ENCODE measurements around the gene PDE11A.

Gene PDE11A

DNA sequence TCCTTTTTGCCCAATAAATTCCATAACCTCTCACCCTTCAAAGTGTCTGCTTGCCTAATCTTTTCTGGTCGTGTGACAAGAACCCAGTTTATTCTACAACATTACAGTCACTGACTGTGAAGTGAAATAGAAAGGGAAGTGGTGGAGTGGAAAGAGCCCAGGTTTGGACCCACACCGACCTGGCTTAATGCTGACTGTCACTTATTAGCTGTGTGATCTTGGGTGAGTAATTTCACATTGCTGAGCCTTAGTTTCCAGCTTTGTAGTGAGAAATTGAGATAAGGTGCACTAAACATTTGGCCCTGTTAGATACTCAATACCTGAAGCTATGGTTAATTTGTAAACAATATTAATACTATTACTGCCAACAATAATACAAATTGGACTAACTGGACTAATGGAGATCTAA is 388.9 kb downstream of the PDE11A start:
- DNase-seq = no peak

DNA sequence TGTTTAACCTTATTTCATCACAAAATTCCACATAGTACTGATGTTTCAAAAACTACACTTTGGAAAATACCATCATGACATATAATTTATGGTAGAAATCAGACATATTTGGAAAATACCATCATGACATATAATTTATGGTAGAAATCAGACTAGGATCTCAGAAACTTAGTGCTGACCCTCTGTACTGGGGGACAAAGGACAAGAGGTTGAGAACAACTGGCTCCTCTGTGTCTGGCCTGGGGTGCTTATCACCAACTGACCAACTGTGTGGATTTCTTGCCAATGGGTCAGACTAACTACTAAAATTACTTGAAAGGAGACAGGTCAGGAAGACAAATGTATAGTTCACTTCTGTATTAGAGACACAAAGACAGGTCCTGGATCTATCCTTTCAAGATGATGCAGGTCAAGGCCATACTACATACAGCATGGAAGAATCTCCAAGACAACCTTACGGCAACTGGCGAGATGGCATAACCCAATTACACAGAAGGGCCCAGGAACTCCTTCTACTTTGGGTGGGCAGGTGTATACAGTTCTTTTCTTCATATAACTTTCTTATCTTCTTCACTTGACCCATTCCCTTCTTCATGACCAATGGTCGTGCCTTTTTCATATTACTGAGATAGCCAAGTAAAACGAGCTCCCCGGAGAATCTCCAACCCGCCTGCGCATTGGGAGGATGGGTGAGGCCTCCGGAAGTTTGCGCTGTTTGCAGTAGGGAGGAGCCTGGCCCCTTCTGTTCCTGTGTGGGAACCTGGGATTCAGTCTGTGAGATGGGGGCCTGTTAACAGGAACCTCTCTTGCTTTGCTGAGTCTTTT is 389.5 kb downstream of the PDE11A start:
- DNase-seq = no peak

DNA sequence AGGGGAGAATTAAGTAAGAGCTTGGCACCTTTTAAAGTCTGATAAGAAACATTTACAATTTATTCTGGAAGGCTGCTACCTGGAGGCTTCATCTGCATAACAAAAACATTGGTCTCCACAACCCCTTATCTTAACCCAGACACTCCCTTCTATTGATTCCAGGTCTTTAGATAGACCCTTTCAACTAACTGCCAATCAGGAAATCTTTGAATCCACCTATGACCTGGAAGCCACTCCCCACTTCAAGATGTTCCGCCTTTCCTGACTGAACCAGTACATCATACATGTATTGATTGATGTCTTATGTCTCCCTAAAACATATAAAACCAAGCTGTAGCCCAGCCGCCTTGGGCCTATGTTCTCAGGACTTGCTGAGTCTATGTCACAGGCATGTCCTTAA is 390.6 kb downstream of the PDE11A start:
- DNase-seq = no peak

DNA sequence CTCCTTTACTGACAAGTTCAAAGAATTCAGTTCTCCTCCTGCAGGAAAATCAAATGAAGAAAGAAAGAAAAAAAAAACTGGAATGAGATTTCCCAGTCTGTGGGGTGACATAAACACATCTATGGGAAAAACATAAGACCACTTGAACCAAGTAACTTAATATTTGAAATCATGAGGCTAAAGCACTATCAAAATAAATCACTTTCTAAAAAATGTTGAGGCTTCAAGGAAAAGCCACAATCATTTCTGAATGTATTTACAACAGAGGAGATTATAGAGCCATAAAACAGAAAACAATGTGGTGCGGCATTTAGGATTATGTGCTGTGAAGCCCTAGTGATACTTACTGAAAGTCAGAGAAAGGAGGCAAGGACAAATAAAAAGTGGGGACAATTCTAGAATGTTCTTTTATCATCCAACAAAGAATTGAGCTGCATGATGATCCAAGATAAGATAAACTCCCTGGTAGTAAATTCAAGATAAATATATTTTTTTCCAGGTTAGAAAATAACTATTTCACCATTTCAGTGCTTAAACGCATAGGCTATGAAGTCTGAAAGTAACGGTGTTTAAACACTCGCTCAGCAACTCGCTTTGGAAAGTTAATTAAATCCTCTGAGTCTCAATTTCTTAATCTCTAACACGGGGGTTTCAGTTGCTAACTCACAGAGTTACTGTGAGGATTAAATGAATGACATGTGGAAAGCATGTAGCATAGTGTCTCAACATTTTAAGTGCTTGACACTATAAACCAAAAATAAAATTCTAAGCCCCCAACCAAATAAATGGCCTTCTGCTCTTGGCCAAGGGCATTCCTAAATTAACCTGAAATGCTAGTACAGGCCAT is 391.5 kb downstream of the PDE11A start:
- no peak for DNase-seq

DNA sequence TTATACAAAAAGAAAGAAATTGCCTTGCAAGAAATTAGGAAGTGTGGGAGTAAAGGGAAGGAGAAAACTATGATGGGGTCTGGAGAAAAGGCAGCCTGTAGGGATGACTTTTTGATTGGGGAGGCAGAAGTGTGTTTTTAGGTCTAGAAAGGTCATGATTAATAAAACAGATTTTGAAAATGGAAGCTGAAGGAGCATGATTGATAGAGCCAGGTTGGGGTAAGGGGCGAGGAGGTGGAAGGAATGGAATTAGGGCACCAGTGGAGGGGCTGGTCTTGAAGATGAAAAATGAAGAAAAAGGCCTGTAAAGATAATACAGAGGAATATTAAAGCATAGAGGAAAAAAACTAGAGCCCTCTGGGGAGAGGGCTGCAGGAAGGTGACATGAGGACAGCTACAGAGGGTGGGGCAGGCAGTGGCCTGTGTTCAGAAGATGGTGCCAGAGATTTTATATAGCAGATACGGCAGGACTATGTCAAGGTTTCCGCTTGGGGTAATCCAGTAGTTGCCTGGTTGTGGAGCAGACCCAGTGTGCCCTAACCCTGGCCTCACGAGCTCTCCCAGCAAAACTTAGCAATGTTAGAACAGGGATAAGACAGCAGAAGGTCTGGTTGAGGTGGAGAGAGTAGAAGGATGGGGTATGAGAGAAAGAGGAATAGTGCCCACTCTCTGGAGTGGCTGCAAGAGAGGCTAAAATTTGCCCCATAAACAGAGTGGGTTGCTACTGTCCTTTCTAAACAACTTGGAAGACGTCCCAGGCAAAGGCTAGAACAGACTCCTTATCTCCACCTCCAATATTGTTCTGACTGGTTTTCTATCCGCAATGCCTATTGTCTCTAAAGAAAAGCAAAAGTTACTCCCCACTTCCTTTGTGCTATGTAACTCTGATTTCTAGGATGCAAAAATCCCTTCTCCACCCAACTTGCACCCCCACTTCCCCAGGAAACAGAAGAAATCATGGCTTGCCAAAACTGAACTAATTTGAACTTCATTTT is 392.7 kb downstream of the PDE11A start:
- DNase-seq = no peak

DNA sequence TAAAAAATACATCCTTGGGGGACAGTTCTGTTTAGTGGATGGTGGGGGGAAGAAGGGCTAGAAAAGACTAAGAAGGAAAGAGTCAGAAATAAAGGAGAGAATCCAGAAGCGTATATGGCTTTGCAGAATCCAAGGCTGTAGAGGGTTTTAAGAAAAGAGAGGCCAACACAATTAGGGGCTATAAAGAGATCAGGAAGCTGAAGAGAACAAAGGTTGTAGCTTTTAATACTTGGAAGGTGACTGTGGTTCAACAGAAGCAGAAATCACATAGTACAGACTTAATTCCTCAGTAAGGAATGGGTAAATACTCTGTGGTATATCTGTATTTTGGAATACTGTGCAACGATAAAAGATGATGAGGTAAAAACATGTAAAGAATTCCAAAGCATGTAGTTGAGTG is 393.6 kb downstream of the PDE11A start:
- no peak for DNase-seq

DNA sequence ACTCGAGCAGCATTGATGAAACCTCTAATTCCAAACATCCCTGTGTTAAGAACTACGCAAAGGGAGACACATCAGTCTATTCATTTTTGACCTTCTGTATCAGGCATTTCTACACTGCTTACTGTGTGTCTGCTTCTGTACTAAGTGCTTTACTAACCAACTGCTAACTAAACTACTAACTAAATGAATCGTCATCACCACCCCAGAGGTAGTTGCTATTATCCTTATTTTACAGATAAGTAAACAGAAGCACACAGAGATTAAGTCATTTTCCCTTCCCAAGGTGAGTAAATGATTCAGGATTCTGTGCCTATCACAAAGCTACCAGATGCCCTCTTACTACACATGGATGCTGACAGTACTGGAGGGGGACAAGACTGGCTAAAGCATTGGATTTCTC is 395.9 kb downstream of the PDE11A start:
- no peak for DNase-seq

DNA sequence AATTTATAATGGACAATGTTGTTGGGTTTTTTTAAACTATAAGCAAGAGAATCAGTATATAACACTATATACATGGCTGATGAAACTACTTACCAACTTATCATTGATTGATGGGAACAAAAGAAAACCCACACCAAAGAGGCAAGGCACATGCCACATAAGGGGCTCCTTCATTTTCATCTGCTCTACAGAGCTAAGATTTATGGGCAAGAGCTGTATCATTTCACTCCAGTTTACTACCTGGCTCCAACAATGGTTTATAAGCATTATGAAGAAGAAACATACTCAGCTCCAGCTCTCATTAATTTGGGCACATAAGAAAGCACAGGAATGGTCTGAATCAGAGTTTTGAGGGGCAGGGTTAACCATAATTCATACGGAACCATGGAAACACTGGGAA is 396.8 kb downstream of the PDE11A start:
- no peak for DNase-seq

DNA sequence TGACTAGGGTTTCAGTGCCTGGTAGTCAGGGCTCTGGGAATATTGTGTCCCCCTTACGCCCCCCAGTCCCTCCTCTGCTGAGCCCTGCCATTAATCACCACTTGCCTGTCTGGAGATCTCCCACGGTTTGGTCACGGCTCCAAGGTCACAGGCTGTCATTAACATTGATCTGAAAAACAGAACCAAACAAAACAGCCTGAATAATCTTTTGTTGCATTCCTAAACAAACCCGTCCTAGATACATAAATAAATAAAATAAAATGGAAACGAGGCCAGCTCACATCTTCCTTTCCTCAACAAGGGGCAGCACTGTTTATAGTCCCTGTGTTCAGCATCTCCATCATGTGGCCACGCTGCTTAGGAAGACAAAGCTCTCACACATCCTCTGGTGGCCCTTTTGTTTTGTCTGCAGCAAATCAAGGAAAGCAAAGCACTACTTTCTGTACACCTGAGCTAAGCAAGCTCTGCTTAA is 397.2 kb downstream of the PDE11A start:
- no peak for DNase-seq

DNA sequence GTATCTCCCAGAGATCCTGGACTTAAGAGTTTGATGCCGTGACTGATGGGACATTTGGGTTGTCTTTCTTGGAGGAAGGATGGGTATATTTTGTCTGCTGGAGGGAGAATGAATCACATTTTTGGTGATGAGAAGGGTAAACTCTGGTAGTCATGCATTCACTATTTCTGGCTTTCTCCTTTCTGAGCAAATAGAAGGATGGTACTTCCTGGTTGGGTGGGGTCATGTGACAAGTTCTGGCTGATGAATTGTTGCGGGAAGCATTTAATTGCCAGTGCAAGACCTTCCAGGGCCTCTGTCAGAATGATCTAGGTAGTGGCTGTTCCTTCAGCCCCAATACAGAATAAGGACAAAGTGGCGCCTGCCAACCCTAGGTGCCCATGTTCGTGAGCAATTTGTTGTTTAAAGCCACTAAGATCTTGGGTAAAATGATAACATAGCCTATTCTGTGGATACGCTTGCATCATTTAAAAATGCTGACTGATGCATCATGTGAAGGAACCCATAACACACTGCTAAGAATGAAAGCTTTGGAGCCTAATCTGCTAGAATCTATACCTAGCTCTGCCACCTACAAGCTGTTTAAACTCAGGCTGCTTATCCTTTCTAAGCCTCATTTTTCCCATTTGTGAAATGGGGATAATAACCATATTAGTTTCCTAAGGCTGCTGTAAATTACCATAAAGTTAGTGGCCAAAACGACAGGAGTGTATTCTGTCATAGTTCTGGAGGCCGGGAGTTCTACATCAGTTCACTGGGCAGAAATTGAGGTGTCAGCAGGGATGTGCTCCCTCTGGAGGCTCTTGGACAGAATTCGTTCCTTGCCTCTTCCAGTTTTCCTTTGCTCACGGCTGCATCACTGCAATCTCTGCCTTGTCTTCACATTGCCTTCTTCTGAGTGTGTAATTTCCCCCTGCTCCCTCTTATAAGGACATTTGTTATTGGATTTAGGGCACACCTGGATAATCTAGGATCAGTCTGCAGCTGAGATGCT is 398.7 kb downstream of the PDE11A start:
- no peak for DNase-seq

DNA sequence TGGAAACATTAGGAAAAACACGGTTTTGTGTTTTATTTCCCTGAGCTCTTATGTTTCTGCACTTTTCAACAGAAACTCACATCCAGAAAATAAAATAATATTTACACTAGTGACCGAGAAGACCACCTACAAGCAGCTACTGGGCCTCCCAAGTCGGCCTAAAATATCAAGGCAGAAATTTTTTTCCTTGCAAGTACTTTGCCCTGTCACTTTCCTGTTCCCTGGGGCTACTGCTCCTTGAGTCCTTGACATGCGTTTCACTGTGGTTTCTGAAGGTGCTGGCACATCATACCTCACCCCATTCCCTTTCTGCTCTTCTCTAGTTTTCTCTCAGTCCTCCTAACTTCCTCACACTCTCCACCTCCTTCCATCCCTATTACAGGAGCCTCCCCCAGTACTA is 400.9 kb downstream of the PDE11A start:
- no peak for DNase-seq

DNA sequence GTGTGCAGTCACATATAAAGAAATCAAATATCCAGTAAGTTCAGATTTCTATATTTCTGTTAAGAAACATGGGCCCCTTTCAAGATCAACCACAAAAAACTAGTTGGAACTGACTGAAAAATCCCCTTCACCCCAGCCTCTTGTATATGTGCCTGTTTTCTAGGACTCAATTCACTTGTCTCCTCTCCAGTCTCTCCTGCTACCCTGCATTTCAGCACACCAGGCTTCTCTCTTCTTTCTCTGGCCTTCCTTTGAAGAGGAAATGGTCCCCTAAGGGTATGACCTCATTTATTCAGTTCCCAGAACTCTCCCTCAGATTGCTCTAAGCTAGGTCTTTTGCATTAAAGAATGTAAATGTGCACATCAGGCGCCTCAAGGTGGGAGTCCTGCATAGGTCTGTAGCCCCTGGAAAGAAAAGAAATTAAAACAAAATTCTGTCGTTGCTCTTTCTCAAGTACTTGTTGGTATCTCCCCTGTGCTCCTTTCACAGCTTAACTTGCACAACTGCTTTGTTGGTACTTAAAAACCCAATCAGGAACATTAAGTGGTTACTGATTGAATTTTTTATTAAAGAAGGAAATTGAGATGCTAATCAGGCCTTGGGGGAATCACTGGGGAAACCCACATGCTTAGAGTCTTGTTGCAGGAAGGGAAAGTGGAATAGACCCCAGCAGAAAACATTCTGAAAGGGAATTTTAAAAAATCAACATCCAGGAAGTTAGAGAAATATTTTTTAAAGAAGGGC is 401.6 kb downstream of the PDE11A start:
- no peak for DNase-seq

DNA sequence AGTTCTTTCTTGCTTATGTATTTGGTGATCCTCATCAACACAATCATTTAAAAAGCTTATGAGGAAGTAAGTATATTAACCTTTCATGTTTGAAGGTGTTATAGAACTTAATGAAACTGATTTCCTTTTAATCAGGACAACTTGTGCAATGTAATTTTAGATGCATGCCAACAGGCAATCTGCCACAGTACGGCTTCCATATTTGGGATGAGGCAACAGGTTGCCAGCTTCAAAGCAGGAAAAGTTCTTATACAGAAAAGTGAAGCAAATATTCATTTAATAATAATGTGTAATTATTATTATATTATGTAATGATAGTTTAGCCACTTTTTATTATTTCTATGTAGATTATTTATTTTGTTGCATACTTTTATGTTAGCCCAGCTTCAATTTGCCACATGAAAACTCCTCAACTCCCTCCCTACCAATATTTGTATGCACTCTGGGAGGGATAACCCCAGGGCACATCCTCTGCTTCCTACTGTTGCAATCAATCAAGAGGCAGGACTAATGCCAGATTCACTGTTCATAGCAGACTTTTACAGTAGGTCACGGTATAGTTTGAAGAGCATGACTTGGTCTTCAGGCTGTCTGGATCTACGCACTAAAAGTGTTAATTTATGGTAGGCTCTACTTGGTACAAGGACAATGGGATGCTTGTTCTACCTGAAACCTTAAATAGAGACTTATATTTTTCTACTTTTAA is 402.8 kb downstream of the PDE11A start:
- no peak for DNase-seq

DNA sequence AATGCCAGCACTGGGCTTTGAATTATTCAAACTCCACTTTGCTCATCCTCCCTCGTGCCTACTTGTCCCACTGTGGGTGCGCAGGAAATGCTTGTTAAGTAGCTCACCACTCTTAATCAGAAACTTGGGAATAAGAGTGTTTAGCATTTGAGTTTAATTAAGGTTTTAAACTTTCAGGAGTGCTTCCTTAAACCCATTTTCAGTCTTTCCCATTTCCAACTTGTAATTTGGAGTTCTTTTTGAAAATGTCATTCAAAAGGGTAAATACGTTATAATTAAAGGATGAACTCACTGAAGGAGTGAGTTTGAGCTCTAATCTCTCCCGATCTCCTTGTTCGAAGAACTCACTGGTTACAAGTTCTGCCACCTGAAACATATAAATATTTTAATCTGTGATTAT is 403.4 kb downstream of the PDE11A start:
- DNase-seq = no peak

DNA sequence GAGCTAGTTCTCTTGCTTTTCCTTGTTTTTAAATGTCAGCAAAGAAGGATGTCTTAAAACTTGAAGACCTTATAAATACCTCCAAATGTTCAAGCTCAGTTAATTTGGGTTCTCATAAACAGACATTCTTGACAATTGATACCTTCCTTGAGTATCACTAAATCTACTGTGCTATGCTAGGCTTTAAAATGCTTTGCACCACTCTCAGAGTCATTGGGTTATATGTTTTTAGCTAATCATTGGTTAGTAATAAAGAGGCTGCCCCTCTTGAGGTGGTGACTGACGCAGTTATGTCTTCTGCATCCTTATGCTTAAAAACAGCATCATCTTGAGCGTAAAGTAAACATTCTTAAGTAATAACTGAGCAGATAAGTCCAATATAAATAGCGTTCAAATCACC is 404.0 kb downstream of the PDE11A start:
- no peak for DNase-seq

DNA sequence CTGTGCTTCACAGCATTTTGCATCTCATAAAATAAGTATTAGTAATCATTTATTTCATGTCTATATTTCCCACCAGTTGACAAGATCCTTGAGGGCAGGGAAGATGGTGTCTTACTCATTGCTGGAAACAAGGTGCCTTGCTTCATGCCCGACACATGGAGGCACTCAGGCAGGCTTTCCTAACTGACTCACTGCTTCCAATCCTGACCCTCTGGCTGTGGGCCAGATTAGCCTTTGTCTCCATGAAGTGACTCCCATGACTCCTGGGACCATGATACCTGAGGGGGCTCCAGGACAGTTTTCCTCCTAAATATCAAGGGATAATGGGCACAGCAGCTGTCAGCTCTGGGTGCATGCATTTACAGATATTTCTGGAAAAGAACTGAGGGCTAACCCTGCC is 405.0 kb downstream of the PDE11A start:
- no peak for DNase-seq

DNA sequence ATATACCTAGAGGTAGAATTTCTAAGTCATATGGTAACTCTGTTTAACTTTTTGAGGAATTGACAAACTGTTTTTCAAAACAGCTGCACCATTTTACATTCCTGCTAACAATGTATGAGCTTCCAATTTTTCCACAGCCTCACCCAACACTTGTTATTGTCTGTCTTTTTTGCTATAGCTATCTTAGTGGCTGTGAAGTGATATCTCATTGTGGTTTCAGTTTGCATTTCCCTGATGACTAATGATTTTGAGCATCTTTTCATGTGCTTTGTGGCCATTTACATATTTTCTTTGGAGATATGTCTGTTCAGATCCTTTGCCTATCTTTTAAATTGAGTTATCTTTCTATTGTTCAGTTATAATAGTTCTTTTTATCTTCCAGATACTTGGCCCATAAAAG is 406.2 kb downstream of the PDE11A start:
- DNase-seq = no peak

DNA sequence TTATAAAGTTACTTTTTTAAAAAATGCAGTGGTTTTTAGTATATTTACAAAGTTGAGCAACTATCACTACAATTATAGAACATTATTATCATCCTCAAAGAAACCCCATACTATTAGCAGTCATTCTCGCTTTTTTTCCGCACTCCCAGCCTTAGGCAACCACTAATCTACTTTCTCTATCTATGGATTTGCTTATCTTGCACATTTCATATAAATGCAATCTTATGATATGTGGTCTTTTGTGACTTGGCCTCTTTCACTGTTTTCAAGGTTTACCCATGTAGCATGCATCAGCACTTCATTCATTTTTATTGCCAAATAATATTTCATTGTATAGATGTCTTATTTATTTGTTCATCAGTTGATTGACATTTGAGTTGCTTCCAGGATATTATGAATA is 406.6 kb downstream of the PDE11A start:
- no peak for DNase-seq

DNA sequence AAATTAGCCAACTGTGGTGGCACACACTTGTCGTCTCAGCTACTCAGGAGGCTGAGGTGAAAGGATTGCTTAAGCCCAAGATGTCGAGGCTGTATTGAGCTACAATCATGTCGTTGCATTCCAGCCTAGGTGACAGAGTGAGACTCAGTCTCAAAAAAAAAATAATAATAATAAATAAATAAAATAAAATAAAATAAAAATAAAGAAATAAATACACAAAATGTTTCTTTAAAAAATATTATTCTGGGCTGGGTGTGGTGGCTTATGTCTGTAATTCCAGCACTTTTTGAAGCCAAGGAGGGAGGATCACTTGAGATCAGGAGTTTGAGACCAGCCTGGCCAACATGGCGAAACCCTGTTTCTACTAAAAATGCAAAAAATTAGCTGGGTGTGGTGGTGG is 407.2 kb downstream of the PDE11A start:
- DNase-seq = no peak

DNA sequence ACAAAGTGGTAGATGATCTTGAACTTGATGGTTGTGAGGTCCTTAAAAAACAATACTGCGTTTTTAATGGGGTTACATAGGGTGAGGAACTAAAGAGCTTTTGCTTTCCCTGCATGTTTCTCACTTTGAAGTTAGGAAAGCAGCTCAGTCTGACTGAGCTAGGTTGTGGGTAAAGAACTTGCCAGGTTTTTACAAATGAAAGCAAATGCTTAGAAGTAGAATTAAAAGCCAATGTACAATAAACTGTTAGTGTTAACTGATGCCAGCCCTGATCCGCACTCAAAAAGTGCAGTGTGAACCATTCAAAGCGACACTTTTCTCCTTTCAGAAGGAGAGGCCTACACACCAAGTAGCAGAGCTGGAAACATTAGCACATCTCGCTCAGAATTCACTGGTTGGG is 409.7 kb downstream of the PDE11A start:
- DNase-seq = no peak
